NT2/D1 (cell line): ENCODE measurements around the gene KIAA0232.

Experiments
- DNase-seq: peaks from one replicate; pipeline ENCODE4 v3.0.0-alpha.2; 2011; ENCODE audit warnings: low read depth, low spot score
- H3K27me3 ChIP-seq: 2 replicates; pipeline ENCODE4 v1.6.0; 2011; ENCODE audit warnings: mild to moderate bottlenecking; ENCODE audit not compliant: insufficient read length, insufficient read depth
- H3K36me3 ChIP-seq: 2 replicates; pipeline ENCODE4 v1.6.1; 2011; ENCODE audit warnings: mild to moderate bottlenecking, low read length, mixed read lengths; ENCODE audit not compliant: insufficient read depth, insufficient read length
- H3K4me1 ChIP-seq: 2 replicates; pipeline ENCODE4 v1.5.1; 2011; ENCODE audit not compliant: insufficient read depth, insufficient read length
- H3K4me3 ChIP-seq: 2 replicates; pipeline ENCODE4 v1.5.1; 2011; ENCODE audit warnings: low read depth; ENCODE audit not compliant: insufficient read length
- H3K9ac ChIP-seq: 2 replicates; pipeline ENCODE4 v1.6.0; 2011; ENCODE audit warnings: low read depth; ENCODE audit not compliant: insufficient read length
- H3K9me3 ChIP-seq: 2 replicates; pipeline ENCODE4 v1.5.1; 2011; ENCODE audit warnings: mild to moderate bottlenecking, low read length; ENCODE audit not compliant: insufficient read depth
- SUZ12 ChIP-seq: IDR thresholded peaks from 2 replicates; pipeline ENCODE4 v1.6.1; 2011; ENCODE audit not compliant: insufficient read length, insufficient read depth; ENCODE audit errors: extremely low read depth
- YY1 ChIP-seq: IDR thresholded peaks from 2 replicates; pipeline ENCODE4 v1.6.1; 2011; ENCODE audit not compliant: insufficient read length, insufficient read depth
- ZNF274 ChIP-seq: IDR thresholded peaks from 2 replicates; pipeline ENCODE4 v1.6.1; 2011; ENCODE audit warnings: mild to moderate bottlenecking, low read depth, low read length

The KIAA0232 gene

GRCh38 chr4:6813725-6814124 lies 31.2 kb downstream of the KIAA0232 start:
- Histone ChIP-seq H3K4me1 (no peaks in the 10 kb centered on the region), H3K9me3 (peaks cover 8% of the 10 kb centered on the region), H3K36me3 (peaks cover 7% of the 10 kb centered on the region), H3K27me3 (no peaks in the 10 kb centered on the region), H3K9ac (no peak overlapping the region), H3K4me3 (no peak overlapping the region)
- no peak for DNase-seq
- TF ChIP-seq ZNF274 (no peak), YY1 (no peak), SUZ12 (no peak)

DNA sequence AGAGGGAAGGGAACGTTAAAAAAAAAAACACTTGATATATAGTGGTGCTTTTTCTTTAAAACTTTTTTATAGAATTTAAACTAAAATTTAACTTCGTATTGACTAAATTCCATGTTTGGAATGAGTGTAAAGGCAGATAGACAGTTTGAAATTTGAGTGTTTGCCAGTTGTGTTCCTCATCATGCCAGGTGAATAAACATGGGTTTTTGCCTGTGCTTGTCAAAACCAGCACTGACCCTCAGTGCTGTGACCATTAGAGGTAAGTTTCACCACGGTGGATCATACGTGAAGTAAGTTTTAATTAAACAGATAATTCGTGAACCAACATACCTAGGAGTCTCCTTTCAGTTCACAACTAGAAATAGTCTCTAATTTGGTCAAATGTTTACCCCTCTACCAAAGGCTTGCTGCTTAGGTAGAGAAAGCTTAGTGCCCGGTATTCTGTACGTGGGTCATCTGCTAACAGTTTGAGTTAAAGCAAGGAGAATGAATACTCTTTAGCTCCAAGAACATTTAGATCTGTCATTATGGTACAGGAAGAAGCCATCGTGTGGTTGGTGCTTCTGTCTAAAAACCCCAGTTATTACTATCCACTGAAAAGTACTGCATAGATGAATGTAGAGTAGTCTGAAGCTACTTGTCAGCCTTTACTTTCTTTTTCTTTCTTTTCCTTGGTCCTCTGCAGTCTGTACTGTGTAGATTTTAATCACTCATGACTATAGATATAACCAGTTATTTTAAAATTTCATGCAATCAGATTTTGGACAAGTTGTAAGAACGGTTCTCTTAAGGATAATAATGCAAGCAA lies 32.7 kb downstream of the KIAA0232 start:
- Histone ChIP-seq H3K4me1 (no peaks in the 10 kb centered on the region), H3K36me3 (peaks cover 2% of the 10 kb centered on the region), H3K9ac (no peak overlapping the region), H3K4me3 (no peak overlapping the region), H3K9me3 (peaks cover 22% of the 10 kb centered on the region), H3K27me3 (no peaks in the 10 kb centered on the region)
- no peak for TF ChIP-seq YY1
- TF ChIP-seq ZNF274: no peak
- TF ChIP-seq SUZ12: no peak
- no peak for DNase-seq

DNA sequence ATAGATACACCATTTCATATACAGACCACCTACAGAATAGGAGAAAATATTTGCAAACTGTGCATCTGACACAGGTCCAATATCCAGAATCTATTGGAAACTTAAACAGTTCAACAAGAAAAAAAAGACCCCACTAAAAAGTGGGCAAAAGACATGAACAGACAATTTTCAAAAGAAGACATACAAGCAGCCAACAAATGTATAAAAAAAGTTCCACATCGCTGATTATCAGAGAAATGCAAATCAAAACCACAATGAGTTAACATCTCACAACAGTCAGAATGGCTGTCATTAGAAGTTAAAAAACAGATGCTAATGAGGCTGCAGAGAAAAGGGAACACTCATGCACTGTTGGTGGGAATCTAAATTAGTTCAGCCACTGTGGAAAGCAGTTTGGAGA lies 36.8 kb downstream of the KIAA0232 start:
- Histone ChIP-seq H3K9ac (no peak overlapping the region), H3K4me1 (no peaks in the 10 kb centered on the region), H3K36me3 (peaks cover 8% of the 10 kb centered on the region), H3K4me3 (no peak overlapping the region), H3K9me3 (peaks cover 40% of the 10 kb centered on the region), H3K27me3 (no peaks in the 10 kb centered on the region)
- TF ChIP-seq YY1 (no peak), ZNF274 (no peak), SUZ12 (no peak)
- no peak for DNase-seq

DNA sequence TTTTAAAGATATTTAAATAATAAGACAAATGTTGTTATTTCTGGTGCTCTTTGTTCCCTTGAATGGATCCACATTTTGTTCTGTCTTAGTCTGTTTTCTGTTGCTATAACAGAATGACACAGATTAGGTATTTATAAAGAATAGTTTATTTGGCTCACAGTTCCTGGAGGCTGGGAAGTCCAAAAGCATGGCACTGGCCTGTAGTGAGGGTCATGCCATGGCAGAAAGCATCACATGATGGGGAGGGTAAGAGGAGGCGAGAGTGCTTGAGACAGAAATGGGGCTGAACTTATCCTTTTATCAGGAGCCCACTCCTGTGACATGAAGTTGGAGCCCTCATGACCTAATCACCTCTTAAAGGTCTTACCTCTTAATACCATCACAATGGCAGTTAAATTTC lies 38.2 kb downstream of the KIAA0232 start:
- no peak overlapping the region for H3K4me3 ChIP-seq
- H3K27me3 ChIP-seq: no peaks in the 10 kb centered on the region
- H3K36me3 ChIP-seq: peaks cover 22% of the 10 kb centered on the region
- TF ChIP-seq ZNF274 (no peak), YY1 (no peak), SUZ12 (no peak)
- H3K9me3 ChIP-seq: peaks cover 40% of the 10 kb centered on the region
- no peak for DNase-seq
- no peaks in the 10 kb centered on the region for H3K4me1 ChIP-seq
- H3K9ac ChIP-seq: no peak overlapping the region

GRCh38 chr4:6824071-6824470 lies 41.5 kb downstream of the KIAA0232 start:
- DNase-seq: no peak
- no peaks in the 10 kb centered on the region for H3K27me3 ChIP-seq
- TF ChIP-seq SUZ12 (no peak), YY1 (no peak), ZNF274 (no peak)
- H3K4me1 ChIP-seq: no peaks in the 10 kb centered on the region
- H3K36me3 ChIP-seq: peaks cover 50% of the 10 kb centered on the region
- H3K9me3 ChIP-seq: peaks cover 28% of the 10 kb centered on the region
- H3K9ac ChIP-seq: no peak overlapping the region
- H3K4me3 ChIP-seq: no peak overlapping the region

GRCh38 chr4:6824772-6825402 lies 42.4 kb downstream of the KIAA0232 start:
- peaks cover 57% of the 10 kb centered on the region for H3K36me3 ChIP-seq

DNA sequence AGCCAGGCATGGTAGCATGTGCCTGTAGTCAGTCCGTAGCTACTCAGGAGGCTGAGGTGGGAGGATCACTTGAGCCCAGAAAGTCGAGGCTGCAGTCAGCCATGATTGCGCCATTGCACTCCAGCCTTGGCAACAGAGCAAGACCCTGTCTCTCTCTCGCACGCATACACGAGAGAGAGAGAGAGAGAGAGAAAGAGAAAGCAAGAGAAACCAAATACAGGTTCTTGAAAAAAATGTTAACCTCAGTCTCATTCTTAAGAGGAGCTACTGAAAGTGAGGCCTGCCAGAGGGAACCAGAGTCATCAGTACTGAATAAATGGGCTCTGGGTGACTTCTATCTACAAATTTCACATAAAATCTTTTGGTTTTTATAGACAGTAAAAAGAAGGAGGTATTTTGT lies 42.9 kb downstream of the KIAA0232 start:
- Histone ChIP-seq H3K4me1 (no peaks in the 10 kb centered on the region), H3K9me3 (peaks cover 18% of the 10 kb centered on the region), H3K4me3 (no peak overlapping the region), H3K36me3 (peaks cover 62% of the 10 kb centered on the region), H3K27me3 (no peaks in the 10 kb centered on the region), H3K9ac (no peak overlapping the region)
- TF ChIP-seq ZNF274: no peak
- no peak for TF ChIP-seq YY1
- no peak for TF ChIP-seq SUZ12
- DNase-seq: no peak

More at GRCh38 chr4:6824772-6825402, 42.4 kb downstream of the KIAA0232 start:
- no peak for DNase-seq
- TF ChIP-seq YY1 (no peak), SUZ12 (no peak), ZNF274 (no peak)
- H3K4me3 ChIP-seq: no peak overlapping the region
- no peaks in the 10 kb centered on the region for H3K27me3 ChIP-seq
- no peaks in the 10 kb centered on the region for H3K4me1 ChIP-seq
- H3K9ac ChIP-seq: no peak overlapping the region
- peaks cover 20% of the 10 kb centered on the region for H3K9me3 ChIP-seq
